GM18907 (cell line): ENCODE measurements around the gene ZC2HC1C.
"Not testable (repeated sequence)": the region's sequence is repeated elsewhere in the genome, so short reads cannot be mapped to it uniquely, and the experiment has no call there.

Experiments used
- ATAC-seq: cut with Tn5 transposase; IDR thresholded peaks from one replicate; pipeline ENCODE4 v1.9.1; 2021; ENCODE audit warnings: mild to moderate bottlenecking, moderate library complexity; ENCODE audit not compliant: unreplicated experiment

The ZC2HC1C gene

DNA sequence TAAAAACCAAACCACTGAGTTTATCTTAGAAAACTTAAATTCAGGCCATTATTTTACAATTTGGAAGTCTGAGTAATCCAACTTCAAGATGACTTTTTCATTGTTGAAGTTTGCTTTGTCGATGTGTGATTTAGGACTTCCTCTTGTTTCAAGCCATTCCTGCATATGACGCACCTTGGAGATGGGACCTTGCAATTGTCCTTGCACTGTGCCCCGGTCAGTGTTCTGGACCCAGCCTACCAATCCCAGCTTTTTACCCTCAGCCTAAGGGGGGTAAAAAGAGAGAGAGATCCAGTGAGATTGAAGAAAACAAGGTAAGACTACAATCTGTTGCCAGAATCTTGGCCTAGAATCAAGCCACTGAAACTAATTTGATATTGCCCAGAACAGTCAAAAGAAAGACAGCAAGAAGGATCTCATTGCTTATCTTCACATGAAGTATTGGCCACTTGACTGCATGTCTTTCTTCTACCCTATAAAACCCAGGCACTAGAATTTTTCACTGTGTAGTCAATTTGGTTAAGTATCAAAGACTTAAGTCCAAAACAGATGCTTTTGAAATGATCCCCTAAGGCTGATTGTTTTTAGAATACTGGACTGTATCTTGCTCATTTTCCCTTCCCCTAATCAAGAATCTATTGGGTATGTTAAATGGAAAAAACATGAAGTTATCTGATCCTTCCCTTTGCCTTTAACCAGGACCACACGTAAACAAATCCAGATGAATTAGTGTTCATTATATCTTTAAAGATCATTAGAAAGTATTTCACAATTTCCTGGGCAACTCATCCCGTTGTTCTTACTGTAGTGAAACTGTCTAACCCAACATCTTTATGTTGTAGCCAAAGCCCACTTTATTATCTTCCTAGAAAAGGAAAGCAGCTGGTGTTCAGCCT is 15.8 kb upstream of the ZC2HC1C start:
- ATAC-seq: no peak

DNA sequence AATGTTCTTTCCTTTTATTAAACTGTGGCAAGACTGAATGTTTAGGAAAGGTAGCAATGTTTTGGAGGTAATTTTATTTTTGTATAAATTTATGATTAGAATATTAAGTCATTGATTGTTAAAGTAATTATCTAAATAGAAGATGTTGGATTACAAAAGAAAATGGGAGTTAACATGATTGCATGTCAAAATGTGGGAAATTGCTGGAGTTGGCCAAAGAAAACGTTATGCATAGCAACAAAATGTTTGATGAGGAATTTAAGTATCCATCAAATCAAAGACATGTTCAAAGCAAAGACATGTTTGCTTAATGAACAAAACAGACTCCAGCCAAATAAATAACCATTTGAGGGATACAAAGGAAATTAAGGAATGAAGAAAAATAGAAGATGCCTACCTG is 15.0 kb upstream of the ZC2HC1C start:
- no peak for ATAC-seq

DNA sequence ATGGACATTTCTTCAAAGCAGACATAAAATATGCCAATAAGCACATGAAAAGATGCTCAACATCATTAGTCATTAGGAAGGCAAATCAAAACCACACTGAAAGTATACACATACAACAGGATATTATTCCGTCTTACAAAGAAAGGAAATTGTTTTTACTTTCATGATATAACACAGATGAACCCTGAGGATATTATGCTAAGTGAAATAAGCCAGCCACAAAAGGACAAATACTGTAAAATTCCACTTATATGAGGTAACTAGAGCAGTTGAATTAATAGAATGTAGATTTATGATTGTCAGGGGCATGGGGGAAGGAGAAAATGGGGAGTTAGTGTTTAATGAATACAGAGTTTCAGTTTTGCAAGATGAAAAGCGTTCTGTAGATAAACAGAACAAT is 9.8 kb upstream of the ZC2HC1C start:
- no peak for ATAC-seq

GRCh38 chr14:75060420-75060819 is 9.0 kb upstream of the ZC2HC1C start:
- no peak for ATAC-seq

DNA sequence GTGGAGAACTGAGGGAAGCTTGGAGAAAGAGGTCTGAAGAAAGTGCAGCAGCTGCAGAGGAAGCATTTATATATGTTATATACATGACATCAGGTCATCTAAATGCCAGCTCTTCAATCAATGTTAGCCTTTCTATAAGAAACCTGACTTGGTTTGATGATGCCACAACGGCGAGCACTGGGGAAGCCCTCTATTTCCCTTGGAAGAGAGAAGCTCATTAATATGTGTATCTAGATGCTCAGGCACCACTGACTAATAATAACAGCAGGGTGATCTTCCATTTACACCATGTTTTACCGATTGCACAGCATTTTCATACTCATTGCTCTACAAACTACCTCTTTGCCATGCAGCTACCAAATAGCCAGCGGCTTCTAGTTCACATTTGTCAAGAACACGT is 6.4 kb upstream of the ZC2HC1C start:
- ATAC-seq: no peak

GRCh38 chr14:75063491-75064204 is 5.8 kb upstream of the ZC2HC1C start, which contains the start of gene ACYP1:
ACYP1 (minus strand) TSS chr14:75064024; CDS start chr14:75063553, 471 bp downstream.
- peak; percentile 94 for ATAC-seq

DNA sequence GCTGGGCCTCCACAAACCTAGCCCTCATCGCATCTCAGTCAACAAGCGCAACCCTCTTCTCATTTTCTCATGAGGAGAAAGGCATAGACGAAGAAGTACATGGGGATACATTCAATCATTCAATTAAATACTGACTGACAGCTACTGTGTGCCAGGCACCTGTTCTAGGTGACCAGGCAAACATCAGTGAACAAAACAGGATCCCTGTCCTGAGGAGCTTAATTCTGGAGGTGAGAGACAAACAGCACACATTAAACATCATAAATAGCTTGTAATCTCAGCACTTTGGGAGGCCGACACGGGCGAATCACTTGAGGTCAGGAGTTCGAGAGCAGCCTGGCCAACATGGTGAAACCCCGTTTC is 5.3 kb upstream of the ZC2HC1C start:
- no peak for ATAC-seq

DNA sequence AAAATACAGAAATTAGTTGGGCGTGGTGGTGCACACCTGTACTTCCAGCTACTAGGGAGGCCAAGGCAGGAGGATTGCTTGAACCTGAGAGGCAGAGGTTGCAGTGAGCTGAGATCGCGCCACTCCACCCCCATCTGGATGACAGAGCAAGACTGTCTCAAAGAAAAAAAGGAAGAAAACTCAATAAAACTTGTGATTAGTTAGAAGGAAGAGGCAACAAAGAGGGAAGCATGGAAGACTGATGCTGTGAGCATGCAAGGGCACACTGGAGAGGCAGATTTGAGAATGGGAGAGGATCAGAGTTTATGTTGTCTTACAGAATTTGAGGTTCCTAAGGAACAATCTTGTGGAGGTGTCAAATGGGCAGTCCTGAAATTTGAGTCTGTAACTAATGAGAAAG is 2.8 kb upstream of the ZC2HC1C start:
- no peak for ATAC-seq

DNA sequence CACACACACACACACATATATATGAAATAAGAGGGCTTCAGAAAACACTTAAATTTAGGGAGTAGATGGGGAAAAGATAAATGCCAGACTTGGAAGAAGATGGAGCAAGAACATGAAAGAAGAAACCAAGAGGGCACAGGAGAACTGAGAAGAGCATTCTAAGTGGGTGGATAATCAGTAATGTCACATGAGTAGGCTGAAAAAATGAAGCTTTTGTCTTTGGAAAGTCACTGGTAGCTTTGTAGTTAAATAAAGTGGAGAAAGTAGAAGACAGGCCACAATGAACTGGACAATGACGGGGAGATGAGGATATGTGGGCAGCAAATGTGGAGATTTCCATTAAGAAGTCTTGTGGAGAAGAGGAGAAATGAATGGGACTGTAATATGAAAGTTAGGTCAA is 2.2 kb upstream of the ZC2HC1C start:
- no peak for ATAC-seq

DNA sequence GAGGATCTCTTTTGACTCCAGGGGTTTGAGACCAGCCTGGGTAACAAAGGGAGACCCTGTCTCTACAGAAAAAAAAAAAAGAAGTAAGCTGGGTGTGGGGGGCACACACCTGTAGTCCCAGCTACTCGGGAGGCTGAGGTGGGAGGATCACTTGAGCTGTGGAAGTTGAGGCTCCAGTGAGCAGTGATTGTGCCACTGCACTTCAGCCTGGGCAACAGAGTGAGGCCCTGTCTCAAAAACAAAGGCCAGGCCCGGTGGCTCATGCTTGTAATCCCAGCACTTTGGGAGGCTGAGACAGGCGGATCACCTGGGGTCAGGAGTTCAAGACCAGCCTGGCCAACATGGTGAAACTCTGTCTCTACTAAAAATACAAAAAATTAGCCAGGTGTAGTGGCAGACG is 1.7 kb upstream of the ZC2HC1C start:
- ATAC-seq: not testable (repeated sequence)

DNA sequence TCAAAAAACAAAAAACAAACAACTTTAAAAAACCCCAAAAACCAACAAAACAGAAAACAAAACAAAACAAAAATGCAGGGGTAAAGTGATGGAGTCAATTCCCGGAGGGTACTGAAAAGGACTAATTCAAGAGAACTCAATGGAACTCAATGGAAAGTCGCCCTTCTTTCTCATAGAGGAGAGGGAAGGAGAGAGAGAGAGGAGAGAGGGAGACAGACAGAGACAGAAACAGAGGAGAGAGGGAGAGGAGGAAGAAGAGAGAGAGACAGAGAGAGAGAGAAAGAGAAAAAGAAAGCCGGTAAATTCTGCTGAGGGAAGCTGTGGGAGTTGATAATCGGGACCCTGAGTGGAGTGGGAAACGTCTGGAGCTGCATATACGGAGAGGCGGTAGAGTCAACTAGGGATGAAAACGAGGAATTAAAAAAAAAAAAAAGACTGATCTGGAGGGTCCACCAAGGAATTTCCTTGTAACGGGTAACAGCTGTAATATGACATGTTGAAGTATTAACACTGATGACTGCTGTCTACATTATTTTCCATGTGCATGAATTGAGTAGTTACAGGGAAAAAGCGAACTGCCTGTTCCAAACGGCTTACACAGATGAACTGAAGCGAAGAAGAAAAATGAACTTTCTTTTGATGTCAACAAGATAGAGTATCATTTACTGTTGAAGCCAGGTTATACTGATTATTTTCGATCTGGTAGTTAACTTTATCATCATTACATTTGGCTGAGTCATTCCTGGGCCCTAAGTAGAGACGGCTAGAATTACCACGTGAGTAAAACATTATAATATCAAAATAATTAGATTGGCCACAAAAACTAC is 934 bp upstream of the ZC2HC1C start:
- ATAC-seq: no peak

DNA sequence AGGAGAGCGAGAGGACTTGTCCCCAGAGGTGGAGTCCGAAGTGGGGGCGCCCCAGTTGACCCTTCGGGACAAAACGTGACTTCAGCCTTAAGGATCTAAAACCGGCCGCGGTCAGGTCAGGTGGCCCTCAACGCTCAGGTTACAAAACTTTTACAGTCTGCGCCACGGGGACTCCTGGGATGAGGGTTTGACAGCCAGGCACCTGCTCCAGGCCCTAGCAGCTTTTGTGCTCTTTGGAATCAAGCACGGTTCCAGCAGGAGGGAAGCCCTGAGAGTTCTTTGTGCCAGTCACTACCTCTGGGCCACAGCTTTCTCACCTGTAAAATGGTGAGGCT is 337 bp downstream of the ZC2HC1C start:
- ATAC-seq: no peak

DNA sequence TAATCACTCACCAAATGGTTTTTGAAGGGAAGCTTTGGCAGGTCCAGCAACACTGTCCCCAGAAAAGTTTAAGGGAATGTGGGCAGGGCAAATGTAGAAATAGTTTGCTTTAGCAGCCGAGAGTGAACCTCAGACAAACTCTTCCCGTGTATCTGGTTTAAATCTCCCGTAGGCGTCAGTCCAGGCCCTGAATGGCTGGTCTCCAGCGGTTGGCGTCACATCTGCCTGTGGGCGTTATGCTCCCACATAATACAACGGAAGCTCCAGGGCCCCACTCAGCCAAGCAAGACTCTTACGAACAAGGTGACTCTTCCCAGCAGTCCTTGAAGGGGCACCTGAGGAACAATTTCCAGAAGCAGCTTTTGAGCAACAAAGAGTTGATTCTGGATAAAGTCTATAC is 942 bp downstream of the ZC2HC1C start:
- no peak for ATAC-seq

GRCh38 chr14:75077794-75078193 is 8.4 kb downstream of the ZC2HC1C start:
- no peak for ATAC-seq

GRCh38 chr14:75079521-75079920 is 10.1 kb downstream of the ZC2HC1C start:
- ATAC-seq: no peak

GRCh38 chr14:75081660-75082229 is 12.3 kb downstream of the ZC2HC1C start:
- no peak for ATAC-seq

DNA sequence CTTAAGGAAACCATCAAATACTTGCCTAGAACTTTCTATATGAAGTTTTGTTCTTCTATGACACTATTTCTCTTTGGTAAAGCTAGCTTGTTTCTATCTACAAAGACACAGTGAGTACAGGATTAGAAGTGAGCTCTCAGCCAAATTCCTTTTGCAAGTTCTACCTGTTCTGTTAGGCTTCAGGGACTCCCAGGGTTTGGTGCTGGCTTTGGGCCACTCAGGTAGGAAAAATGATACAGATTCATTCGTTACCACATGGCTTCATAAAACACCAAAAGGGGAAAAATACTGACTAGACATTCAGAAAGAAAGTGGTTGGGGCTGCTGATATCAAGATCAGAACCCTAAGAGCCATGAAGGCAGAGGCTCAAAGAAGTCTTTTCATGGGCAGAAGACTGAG is 13.8 kb downstream of the ZC2HC1C start:
- no peak for ATAC-seq

- no peak for ATAC-seq
These were observed 15.1 kb downstream of the ZC2HC1C start for GRCh38 chr14:75084513-75084912.

GRCh38 chr14:75088153-75088552 is 18.7 kb downstream of the ZC2HC1C start:
- no peak for ATAC-seq

GRCh38 chr14:75088566-75089373 is 19.3 kb downstream of the ZC2HC1C start:
- ATAC-seq: no peak
